SK-N-SH treated with all-trans-retinoic acid at 6 μM for 48 hours (cell line): ENCODE results near the gene CTIF.

Source experiments
- ATAC-seq: fragments of 200-7000 bp; cut with Tn5 transposase; 3 replicates; pipeline ENCODE4 v1.9.1; 2020; ENCODE audit warnings: mild to moderate bottlenecking, moderate library complexity
- ARNTL ChIP-seq: fragments of 450-650 bp; formaldehyde crosslinking; IDR thresholded peaks from 2 replicates; pipeline ENCODE4 v1.5.0; 2020; ENCODE audit warnings: low read depth, mild to moderate bottlenecking, moderate library complexity, borderline replicate concordance
- BACH2 ChIP-seq: fragments of 250-450 bp; sonication (Bioruptor Pico); IDR thresholded peaks from 2 replicates; pipeline ENCODE4 v1.9.0; 2021; ENCODE audit warnings: mild to moderate bottlenecking, borderline replicate concordance
- CSDC2 ChIP-seq: fragments of 250-450 bp; sonication (Bioruptor Pico); IDR thresholded peaks from 2 replicates; pipeline ENCODE4 v1.5.0; 2020; ENCODE audit warnings: mild to moderate bottlenecking, moderate library complexity
- ESRRG ChIP-seq: fragments of 250-450 bp; sonication (Bioruptor Pico); IDR thresholded peaks from 2 replicates; pipeline ENCODE4 v1.6.1; 2021; ENCODE audit warnings: mild to moderate bottlenecking
- ISL1 ChIP-seq: fragments of 250-450 bp; sonication (Bioruptor Pico); IDR thresholded peaks from 2 replicates; pipeline ENCODE4 v2.1.2; 2022; ENCODE audit warnings: mild to moderate bottlenecking, moderate library complexity
- OSR1 ChIP-seq: fragments of 250-450 bp; sonication (Bioruptor Pico); IDR thresholded peaks from 2 replicates; pipeline ENCODE4 v1.8.0; 2022; ENCODE audit warnings: moderate library complexity, mild to moderate bottlenecking, inconsistent platforms
- PATZ1 ChIP-seq: fragments of 250-450 bp; sonication (Bioruptor Pico); IDR thresholded peaks from 2 replicates; pipeline ENCODE4 v1.8.0; 2020; ENCODE audit warnings: mild to moderate bottlenecking, moderate library complexity, borderline replicate concordance
- POU6F1 ChIP-seq: fragments of 250-450 bp; sonication (Bioruptor Pico); IDR thresholded peaks from 2 replicates; pipeline ENCODE4 v1.8.0; 2021; ENCODE audit warnings: low read depth, mild to moderate bottlenecking, moderate library complexity, borderline replicate concordance
- PPARA ChIP-seq: fragments of 250-450 bp; sonication (Bioruptor Pico); IDR thresholded peaks from 2 replicates; pipeline ENCODE4 v1.5.0; 2020; ENCODE audit warnings: mild to moderate bottlenecking, borderline replicate concordance
- RARB ChIP-seq: fragments of 250-450 bp; sonication (Bioruptor Pico); IDR thresholded peaks from 2 replicates; pipeline ENCODE4 v1.8.0; 2021; ENCODE audit warnings: mild to moderate bottlenecking, moderate library complexity
- SNAI2 ChIP-seq: fragments of 250-450 bp; sonication (Bioruptor Pico); IDR thresholded peaks from 2 replicates; pipeline ENCODE4 v1.5.0; 2020; ENCODE audit warnings: mild to moderate bottlenecking, moderate library complexity
- TCF4 ChIP-seq: fragments of 250-450 bp; sonication (Bioruptor Pico); IDR thresholded peaks from 2 replicates; pipeline ENCODE4 v1.8.0; 2021; ENCODE audit warnings: mild to moderate bottlenecking, moderate library complexity, borderline replicate concordance
- TOX ChIP-seq: fragments of 250-450 bp; sonication (Bioruptor Pico); IDR thresholded peaks from 2 replicates; pipeline ENCODE4 v1.8.0; 2021; ENCODE audit warnings: mild to moderate bottlenecking, moderate library complexity, borderline replicate concordance
- TSHZ2 ChIP-seq: fragments of 250-450 bp; sonication (Bioruptor Pico); IDR thresholded peaks from 2 replicates; pipeline ENCODE4 v1.5.0; 2020; ENCODE audit warnings: mild to moderate bottlenecking, moderate library complexity
- ZC3H10 ChIP-seq: fragments of 250-450 bp; sonication (Bioruptor Pico); IDR thresholded peaks from 2 replicates; pipeline ENCODE4 v1.5.1; 2021; ENCODE audit warnings: mild to moderate bottlenecking, moderate library complexity
- ZFP3 ChIP-seq: fragments of 250-450 bp; sonication (Bioruptor Pico); IDR thresholded peaks from 2 replicates; pipeline ENCODE4 v1.5.0; 2020; ENCODE audit warnings: mild to moderate bottlenecking, moderate library complexity
- ZFP30 ChIP-seq: fragments of 450-650 bp; formaldehyde crosslinking; IDR thresholded peaks from 2 replicates; pipeline ENCODE4 v1.5.0; 2022; ENCODE audit warnings: mild to moderate bottlenecking, moderate library complexity
- ZNF565 ChIP-seq: fragments of 450-650 bp; formaldehyde crosslinking; conservative IDR thresholded peaks from 2 replicates; pipeline ENCODE4 v1.5.0; 2020; ENCODE audit warnings: low read depth, mild to moderate bottlenecking, moderate library complexity
- ZNF70 ChIP-seq: fragments of 450-650 bp; formaldehyde crosslinking; IDR thresholded peaks from 2 replicates; pipeline ENCODE4 v1.5.0; 2020; ENCODE audit warnings: mild to moderate bottlenecking, moderate library complexity
- TF ChIP-seq, protein P1 (sequence below): fragments of 250-450 bp; sonication (Bioruptor Pico); IDR thresholded peaks from 2 replicates; pipeline ENCODE4 v1.5.1; 2020; ENCODE audit warnings: low read depth, mild to moderate bottlenecking, moderate library complexity
- TF ChIP-seq, protein P2 (sequence below): fragments of 250-450 bp; sonication (Bioruptor Pico); IDR thresholded peaks from 2 replicates; pipeline ENCODE4 v1.5.1; 2021; ENCODE audit warnings: mild to moderate bottlenecking, moderate library complexity

The CTIF gene

GRCh38 chr18:48546396-48546795 lies 7.6 kb downstream of the CTIF start:
- ATAC-seq, result peak; percentile 54
- TF ChIP-seq ZC3H10 (no peak), OSR1 (CRISPR knock-in tag) (no peak), TCF4 (CRISPR knock-in tag) (no peak), ESRRG (no peak), ZNF70 (CRISPR knock-in tag) (no peak), TSHZ2 (CRISPR knock-in tag) (no peak), PPARA (no peak), PATZ1 (CRISPR knock-in tag) (no peak), BACH2 (CRISPR knock-in tag) (no peak), ZNF565 (CRISPR knock-in tag) (no peak), ISL1 (CRISPR knock-in tag) (no peak), RARB (CRISPR knock-in tag) (no peak), SNAI2 (no peak), ARNTL (CRISPR knock-in tag) (no peak)
- TF ChIP-seq, protein P1, sequence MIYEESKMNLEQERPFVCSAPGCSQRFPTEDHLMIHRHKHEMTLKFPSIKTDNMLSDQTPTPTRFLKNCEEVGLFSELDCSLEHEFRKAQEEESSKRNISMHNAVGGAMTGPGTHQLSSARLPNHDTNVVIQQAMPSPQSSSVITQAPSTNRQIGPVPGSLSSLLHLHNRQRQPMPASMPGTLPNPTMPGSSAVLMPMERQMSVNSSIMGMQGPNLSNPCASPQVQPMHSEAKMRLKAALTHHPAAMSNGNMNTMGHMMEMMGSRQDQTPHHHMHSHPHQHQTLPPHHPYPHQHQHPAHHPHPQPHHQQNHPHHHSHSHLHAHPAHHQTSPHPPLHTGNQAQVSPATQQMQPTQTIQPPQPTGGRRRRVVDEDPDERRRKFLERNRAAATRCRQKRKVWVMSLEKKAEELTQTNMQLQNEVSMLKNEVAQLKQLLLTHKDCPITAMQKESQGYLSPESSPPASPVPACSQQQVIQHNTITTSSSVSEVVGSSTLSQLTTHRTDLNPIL (CRISPR knock-in tag), result no peak

- no peak for TF ChIP-seq OSR1 (CRISPR knock-in tag)
- no peak for TF ChIP-seq ZFP30 (CRISPR knock-in tag)
- TF ChIP-seq POU6F1 (CRISPR knock-in tag), result no peak
- TF ChIP-seq ZFP3 (CRISPR knock-in tag), result no peak
- no peak for TF ChIP-seq ESRRG
- TF ChIP-seq ISL1 (CRISPR knock-in tag), result no peak
- no peak for TF ChIP-seq TCF4 (CRISPR knock-in tag)
- TF ChIP-seq ARNTL (CRISPR knock-in tag), result no peak
- no peak for TF ChIP-seq ZC3H10
- no peak for TF ChIP-seq PATZ1 (CRISPR knock-in tag)
- no peak for TF ChIP-seq RARB (CRISPR knock-in tag)
- no peak for TF ChIP-seq CSDC2 (CRISPR knock-in tag)
- no peak for TF ChIP-seq ZNF565 (CRISPR knock-in tag)
- no peak for TF ChIP-seq BACH2 (CRISPR knock-in tag)
- TF ChIP-seq, protein P2, sequence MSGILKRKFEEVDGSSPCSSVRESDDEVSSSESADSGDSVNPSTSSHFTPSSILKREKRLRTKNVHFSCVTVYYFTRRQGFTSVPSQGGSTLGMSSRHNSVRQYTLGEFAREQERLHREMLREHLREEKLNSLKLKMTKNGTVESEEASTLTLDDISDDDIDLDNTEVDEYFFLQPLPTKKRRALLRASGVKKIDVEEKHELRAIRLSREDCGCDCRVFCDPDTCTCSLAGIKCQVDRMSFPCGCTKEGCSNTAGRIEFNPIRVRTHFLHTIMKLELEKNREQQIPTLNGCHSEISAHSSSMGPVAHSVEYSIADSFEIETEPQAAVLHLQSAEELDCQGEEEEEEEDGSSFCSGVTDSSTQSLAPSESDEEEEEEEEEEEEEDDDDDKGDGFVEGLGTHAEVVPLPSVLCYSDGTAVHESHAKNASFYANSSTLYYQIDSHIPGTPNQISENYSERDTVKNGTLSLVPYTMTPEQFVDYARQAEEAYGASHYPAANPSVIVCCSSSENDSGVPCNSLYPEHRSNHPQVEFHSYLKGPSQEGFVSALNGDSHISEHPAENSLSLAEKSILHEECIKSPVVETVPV (CRISPR knock-in tag), result no peak
- no peak for TF ChIP-seq TOX (CRISPR knock-in tag)
- TF ChIP-seq, protein P1 (CRISPR knock-in tag), result no peak
- TF ChIP-seq SNAI2, result no peak
- no peak for TF ChIP-seq PPARA
Observed at GRCh38 chr18:48547531-48547981, 8.7 kb downstream of the CTIF start.

More at GRCh38 chr18:48547531-48547981, 8.7 kb downstream of the CTIF start:
- no peak for ATAC-seq
